Measurements from ENCODE around the gene PCDH9.

Gene PCDH9

GRCh38 chr13:67224148-67224846 is 5.8 kb downstream of the PCDH9 start:
- TF ChIP-seq FOXP2 (optimal IDR thresholded peaks at IDR 0.05; ENCODE audit: borderline replicate concordance, extremely low read depth, extremely low read length, insufficient read depth) = no peak
- TF ChIP-seq SIN3A (IDR thresholded peaks at IDR 0.05; ENCODE audit: borderline replicate concordance, insufficient read depth, low read length) = no peak
- TF ChIP-seq TAF1 (IDR thresholded peaks at IDR 0.05; ENCODE audit: borderline replicate concordance, insufficient read depth, low read length) = 0 out of 2 replicates have a peak, but pooled peaks have one; percentile 29
- no peak for TF ChIP-seq REST (IDR thresholded peaks at IDR 0.05; ENCODE audit: insufficient read depth in 1 of 2, low read depth in 2 of 2, low read length in 2 of 2)
- 0 out of 2 replicates have a peak, but pooled peaks have one; percentile 39 for TF ChIP-seq POLR2AphosphoS5 (IDR thresholded peaks at IDR 0.05; ENCODE audit: low read depth, low read length)

GRCh38 chr13:67223742-67224141 is 6.4 kb downstream of the PCDH9 start:
- no peak for TF ChIP-seq SIN3A (IDR thresholded peaks at IDR 0.05; ENCODE audit: borderline replicate concordance, insufficient read depth, low read length)

- no peak for TF ChIP-seq SIN3A (IDR thresholded peaks at IDR 0.05; ENCODE audit: borderline replicate concordance, insufficient read depth, low read length)
- TF ChIP-seq TAF1 (IDR thresholded peaks at IDR 0.05; ENCODE audit: borderline replicate concordance, insufficient read depth, low read length) = no peak
- no peak for TF ChIP-seq REST (IDR thresholded peaks at IDR 0.05; ENCODE audit: insufficient read depth in 1 of 2, low read depth in 2 of 2, low read length in 2 of 2)
- TF ChIP-seq POLR2AphosphoS5 (IDR thresholded peaks at IDR 0.05; ENCODE audit: low read depth, low read length) = no peak
- TF ChIP-seq FOXP2 (optimal IDR thresholded peaks at IDR 0.05; ENCODE audit: borderline replicate concordance, extremely low read depth, extremely low read length, insufficient read depth) = no peak
These were observed 7.1 kb downstream of the PCDH9 start for GRCh38 chr13:67223024-67223423.

GRCh38 chr13:67221630-67222226 is 8.4 kb downstream of the PCDH9 start:
- no peak for TF ChIP-seq REST (IDR thresholded peaks at IDR 0.05; ENCODE audit: insufficient read depth in 1 of 2, low read depth in 2 of 2, low read length in 2 of 2)
- no peak for TF ChIP-seq POLR2AphosphoS5 (IDR thresholded peaks at IDR 0.05; ENCODE audit: low read depth, low read length)
- no peak for TF ChIP-seq FOXP2 (optimal IDR thresholded peaks at IDR 0.05; ENCODE audit: borderline replicate concordance, extremely low read depth, extremely low read length, insufficient read depth)
- no peak for TF ChIP-seq SIN3A (IDR thresholded peaks at IDR 0.05; ENCODE audit: borderline replicate concordance, insufficient read depth, low read length)
- TF ChIP-seq TAF1 (IDR thresholded peaks at IDR 0.05; ENCODE audit: borderline replicate concordance, insufficient read depth, low read length) = no peak

- no peak for TF ChIP-seq POLR2AphosphoS5 (IDR thresholded peaks at IDR 0.05; ENCODE audit: low read depth, low read length)
- no peak for TF ChIP-seq REST (IDR thresholded peaks at IDR 0.05; ENCODE audit: insufficient read depth in 1 of 2, low read depth in 2 of 2, low read length in 2 of 2)
- no peak for TF ChIP-seq TAF1 (IDR thresholded peaks at IDR 0.05; ENCODE audit: borderline replicate concordance, insufficient read depth, low read length)
- TF ChIP-seq FOXP2 (optimal IDR thresholded peaks at IDR 0.05; ENCODE audit: borderline replicate concordance, extremely low read depth, extremely low read length, insufficient read depth) = no peak
- TF ChIP-seq SIN3A (IDR thresholded peaks at IDR 0.05; ENCODE audit: borderline replicate concordance, insufficient read depth, low read length) = no peak
These were observed 11.0 kb downstream of the PCDH9 start for GRCh38 chr13:67219113-67219512.
